GM15510 (cell line): ENCODE results near the gene GALNT9.

Experiments used
- POLR2A ChIP-seq: IDR thresholded peaks from 3 replicates; pipeline ENCODE4 v1.6.1; 2011; ENCODE audit warnings: borderline replicate concordance; ENCODE audit not compliant: insufficient read length; ENCODE audit errors: extremely low read depth

GALNT9 gene

DNA sequence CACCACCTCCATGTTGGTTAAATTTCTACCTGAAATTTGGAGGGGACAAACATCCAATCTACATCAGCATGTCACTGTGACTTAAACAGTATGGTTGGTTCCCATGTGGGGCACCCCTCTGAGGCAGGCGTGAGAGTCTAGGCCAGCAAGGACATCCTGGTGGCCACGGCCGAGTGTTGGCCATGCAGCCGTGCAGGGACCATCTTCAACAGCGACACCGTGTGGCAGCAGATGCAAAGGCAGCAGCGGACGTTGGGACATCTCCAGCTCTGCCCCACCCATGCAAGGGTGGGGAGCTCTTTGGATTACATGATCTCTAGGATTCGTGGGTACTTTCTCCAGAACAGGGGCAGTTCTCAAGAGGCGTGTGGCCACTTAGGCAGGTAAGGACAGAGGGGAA, 135.3 kb downstream of the GALNT9 start:
- no peak for TF ChIP-seq POLR2A

DNA sequence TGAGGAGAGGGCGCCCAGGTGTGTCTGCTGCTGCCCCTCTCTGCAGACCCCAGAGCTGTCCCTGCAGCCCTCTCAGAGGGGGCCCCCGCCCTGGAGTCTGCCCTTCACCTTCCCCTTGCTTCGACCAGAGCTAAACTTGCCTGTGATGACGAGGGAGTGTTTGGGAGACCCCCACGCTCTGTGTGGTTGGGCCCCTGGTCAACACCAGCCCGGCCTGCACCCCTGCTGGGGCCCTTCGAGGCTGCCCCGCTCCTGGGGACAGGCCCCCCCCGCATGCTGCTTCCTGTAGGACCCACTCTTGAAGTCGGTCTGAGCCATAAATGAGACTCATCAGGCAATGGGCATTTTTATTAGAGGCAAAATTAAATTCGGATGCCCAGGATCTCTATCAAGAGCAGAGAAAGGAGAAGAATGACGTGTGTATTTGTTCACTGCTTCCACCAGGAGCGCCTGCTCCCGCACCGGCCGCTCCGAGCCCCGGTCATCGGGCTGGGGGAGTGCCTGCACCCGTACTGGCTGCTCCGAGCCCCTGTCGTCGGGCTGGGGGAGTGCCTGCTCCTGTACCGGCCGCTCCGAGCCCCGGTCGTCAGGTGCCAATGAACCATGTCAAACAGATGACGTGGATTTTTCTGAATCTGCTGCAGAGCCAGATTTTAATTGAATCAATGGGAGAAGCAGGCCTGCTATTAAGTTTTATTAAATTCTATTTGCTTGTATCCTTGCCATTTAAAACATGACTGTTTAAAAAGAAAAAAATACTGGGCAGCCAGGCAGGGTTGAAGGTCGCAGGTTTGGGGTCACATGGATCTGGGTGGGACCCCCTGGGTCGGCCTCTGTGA, 137.5 kb downstream of the GALNT9 start:
- TF ChIP-seq POLR2A = no peak

DNA sequence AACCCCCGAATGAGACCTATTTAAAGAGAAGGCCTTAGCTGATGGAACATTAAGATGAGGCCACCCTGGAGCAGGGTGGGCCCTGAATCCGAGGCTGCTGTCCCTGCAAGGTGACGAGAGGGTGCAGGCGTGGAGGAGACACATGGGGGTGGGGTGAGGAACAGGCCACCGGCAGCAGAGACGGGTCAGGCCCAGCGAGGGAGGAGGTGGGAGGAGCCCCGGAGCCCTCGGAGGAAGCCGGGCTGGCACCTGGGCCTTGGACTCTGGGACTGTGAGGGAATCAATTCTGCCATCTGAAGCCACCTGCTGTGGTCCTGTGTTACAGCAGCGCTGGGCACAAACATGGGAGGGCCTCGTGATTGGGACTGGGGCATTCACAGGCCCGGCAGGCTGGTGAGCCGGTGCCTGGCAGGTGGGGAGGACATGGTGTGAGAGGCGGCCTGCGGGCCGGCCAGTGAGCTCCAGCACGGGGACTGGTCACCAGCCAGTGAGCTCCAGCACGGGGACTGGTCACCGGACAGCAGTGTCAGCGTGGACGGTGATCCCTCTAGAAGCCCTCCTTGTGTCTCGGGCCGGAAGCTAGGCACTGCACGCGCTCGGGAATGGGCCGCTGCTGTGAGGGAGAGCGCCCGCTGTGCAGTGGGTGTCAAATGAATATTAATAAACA, 138.4 kb downstream of the GALNT9 start:
- no peak for TF ChIP-seq POLR2A

DNA sequence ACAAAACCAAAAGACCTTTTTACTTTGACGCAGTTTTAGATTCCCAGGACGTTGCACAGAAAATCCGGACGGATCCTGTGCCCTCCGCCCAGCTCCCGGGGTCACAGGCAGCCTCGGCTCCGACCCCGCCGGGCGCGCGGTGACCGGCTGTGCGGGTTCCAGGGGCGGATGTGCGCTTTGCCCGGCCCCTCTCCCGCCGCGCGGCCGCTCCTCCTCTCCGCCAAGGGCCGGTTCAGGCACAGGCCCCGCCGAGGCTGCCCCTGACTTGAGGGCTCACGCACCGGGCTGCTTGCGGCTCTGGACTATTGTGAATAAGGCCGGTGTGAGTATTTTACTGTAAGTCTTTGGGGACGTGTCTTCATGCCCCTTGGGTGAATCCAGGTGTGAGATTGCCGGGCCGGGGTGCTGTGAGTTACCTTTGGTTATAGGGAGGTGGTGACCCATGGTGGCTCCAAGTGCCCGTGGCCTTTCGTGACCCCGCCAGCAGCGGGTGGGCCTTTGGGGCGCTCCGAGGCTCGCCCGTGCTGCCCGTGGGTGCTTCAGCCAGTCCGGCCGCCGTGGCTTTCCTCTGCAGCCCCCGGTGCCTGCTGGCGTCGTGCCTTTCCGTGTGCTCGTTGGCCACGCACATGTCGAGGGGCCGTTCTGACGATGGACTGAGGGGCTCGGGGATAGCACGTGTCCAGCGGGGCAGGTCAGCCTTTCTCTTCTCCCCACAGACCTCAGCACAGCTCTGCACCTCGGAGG, 139.2 kb downstream of the GALNT9 start:
- no peak for TF ChIP-seq POLR2A

DNA sequence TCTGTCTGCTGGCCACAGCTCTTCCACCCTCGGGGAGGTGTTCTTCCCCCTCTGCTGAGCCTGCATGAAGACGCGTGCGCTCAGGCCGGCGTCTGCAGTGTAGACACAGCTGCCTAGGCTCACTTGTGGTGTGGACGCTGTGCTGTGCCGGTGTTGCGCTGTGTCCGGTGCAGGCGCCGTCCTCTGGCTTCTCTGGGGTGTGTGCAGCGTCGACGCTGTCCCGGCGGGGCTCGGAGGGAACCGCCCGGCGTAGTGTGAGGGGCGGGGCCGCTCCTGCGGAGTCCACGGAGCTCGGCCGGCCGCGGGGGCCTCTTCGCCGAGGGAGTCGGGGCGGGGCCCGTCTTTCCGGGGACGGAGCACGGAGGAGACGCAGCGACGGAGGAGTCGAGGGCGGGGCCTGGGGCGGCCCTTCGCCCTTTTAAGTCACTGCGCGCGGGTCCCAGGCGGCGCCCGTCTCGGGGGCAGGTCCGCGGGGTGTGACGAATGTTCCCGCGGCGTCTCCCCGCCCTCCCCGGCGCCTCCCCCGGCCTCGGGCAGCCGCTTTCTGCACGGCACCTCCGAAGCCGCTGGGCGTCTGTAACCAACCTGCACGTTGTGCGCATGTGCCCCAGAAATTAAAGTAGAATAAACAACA, 139.9 kb downstream of the GALNT9 start:
- TF ChIP-seq POLR2A = no peak

DNA sequence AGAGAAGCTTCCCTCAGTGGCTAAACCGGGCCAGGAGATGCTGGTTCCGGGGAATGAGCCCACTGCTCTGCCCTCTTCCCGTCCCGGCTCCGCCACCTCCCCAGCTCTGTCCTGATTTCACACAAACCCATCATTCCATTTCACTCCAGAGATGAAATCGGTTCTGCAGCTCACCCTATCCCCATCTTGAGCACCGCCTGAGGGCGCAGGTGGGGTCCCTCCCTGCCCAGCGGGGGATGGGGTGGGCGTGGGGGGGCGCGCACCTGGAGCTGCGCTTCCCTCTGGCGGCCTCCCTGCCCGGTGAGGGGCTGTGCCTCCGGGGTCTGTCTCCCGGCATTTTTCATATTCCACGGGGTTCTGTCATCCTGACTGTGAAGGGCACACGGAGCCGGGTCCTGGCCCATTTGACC, 140.5 kb downstream of the GALNT9 start:
- TF ChIP-seq POLR2A = no peak

DNA sequence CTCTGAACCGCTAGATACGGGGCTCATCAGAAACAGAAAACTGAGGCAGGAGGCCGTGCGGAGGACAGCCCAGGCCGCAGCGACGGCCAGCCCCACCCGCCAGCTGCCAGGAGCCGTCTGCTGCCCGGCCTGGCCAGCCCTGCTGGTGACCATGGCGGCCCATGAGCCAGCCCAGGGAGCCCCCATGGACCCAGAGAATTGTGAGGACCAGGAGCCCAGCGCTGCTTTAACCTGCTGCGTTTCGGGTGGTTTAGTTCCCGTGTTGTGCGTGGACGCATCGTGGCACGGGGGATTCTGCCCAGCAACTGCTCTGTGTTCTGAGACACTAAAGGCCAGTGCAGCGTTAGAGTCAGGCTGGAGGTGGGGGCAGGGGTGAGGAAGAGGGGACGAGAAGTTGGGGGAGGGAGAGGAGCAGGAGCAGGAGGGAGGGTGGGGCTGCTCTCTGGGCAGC, 140.9 kb downstream of the GALNT9 start:
- no peak for TF ChIP-seq POLR2A

DNA sequence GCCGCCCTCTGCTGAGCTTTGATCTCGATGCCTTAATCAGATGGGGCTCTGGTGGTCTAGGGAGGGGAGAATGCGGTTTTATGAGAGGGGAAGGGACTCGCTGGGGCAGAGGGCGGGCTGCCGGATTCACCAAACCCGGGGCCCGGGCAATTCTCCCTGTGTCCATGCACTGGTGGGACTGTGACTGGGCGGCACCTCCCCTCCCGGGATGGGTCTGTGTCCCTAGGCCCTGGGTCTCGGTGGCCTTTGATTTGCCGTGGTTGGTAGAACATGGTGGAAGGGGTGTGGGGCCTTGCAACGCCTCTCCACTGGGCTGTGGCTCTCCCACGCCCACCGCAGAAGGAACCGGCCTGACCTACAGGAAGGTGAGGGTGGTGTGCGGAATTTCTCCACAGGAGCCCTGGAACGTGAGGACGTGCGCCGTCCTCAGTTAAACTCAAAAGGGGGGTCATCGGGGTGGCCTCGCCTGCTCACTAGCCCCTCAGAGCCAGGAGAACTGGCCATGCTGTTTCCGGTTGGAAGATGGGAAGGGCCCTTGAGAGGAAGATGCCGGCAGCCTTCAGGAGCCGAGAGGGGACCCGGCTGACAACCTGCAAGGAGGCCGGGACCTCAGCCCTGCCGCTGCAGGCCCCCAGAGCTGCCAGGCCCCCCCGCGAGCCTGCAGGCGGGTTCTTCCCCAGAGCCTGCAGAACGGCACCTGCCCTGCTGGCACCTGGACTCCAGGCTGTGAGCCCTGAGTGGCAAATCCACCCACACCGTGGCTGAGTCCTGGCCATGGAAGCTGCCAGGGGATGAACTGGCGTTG, 141.5 kb downstream of the GALNT9 start:
- no peak for TF ChIP-seq POLR2A

DNA sequence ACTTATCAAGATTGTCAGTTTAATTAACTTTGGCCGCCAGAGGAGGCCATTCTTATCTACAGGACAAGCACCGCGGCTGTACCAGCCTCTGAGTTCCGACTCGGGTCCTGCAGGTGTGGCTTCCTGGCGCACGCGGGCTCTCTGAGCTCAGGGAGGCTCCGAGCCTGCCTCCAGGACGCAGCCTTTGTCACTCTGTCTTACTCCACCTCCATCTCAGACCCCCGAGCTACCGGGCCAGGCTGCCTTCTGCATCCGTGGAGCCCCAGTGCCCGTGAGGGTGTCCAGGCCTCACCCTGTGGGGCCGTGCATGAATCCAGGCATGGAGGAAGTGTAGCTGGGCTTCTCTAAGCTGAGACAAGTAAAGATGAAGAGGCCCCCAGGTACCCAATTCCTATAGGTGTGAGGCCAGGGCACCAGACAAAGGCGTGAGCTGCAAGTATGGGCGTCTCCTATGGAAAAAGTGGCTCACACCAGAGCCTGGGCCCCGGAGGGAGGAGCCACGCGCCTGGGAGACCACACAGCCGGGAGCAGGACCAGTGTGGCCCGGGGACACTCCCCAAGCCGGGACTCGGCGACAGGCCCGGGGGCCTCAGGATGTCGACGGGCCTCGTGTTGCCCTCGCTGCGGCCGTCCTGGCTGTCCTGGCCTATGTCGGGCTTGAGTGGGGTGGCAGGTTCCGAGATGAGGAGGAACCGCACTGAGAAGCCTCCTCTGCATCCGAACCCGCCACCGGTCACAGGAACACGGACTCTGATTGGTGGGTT, 142.3 kb downstream of the GALNT9 start:
- TF ChIP-seq POLR2A = no peak

DNA sequence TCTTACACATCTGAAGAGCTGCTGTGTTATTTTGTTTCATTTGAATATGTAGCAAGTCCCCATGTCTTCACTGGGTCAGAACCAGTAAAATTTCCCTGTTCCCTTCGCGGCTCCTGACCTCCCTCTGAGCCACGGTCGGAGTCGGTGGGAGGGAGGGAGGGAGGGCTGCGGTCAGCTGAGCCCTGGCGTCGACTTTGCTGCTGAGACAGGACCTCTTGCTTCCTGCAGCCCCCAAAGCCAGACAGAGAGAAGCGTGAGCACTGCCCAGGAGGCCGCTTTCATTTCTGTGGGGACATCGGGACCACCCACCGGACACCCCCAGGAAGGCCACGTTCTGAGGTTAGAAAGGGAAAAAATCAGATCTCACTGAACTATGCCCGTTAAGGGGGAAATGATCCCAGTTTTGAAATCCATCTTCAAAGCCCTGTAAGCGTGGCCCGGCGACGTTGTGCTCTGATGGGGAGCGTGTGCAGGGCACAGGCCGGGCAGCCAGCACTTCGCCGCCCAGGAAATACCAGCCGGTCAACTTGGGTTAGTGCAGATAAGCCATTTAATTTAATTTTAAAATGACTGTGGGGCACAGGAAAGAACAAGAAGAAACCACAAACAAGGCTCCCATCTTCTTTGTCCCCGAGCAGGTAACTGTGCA, 143.1 kb downstream of the GALNT9 start:
- no peak for TF ChIP-seq POLR2A

DNA sequence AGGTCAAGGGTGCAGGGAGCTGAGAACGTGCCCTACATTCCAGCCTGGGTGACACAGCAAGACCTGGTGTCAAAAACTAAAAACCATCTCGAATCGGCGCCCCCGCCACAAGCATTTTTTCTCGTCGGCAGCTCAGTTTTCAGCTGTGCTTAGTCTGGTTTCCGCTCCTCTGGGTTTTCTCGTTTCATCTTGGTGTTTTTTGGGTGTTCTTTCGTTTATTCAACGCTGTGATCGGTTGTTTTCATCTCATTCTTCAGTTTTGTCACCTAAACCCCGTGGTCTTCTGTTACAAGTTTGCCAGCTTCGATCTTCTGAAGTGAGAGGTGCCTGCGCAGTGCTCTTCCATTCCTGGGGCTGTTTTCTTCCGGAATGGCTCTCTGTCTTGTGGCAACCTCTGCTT, 143.7 kb downstream of the GALNT9 start:
- TF ChIP-seq POLR2A = no peak

DNA sequence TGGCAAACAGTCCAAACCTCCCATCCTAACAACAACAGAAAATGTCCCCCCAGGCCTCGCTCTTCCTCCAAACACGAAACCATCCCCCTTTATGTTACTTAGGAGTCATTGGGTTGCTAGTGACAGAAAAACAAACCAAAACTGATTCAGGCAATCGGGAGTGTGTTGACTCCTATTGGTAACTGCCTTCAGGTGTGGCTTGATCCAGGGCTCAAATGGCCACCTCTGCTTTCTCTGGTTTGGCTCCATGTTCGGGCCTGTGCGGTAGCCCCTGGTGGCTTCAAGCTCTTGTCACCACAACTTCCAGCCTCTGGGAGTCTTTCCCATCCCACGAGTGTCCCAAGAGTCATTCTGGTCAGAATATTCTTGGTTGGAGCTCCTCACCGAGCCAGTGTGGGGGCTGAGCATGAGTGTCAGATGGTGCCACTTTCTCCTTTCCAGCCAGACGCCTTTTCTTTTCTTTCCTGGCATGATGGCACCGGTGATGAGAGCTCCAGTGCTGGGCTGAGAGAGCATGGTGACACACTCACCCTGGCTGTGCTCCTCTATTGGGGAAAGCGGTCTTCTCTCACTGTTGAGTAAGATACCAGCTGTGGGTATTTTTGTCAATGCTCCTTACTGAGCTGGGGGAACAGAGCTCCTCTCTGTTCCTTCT, 146.6 kb downstream of the GALNT9 start:
- no peak for TF ChIP-seq POLR2A
